ENCODE measurements around the gene CAMKMT. TPM values are rescaled to one million over a fixed set of nuclear protein-coding genes. Genes with fewer than 3 reads are reported as not detected.

Gene CAMKMT
- total and polyA plus RNA-seq, 7 donors: 6.1 to 15.6 (median 11.6) TPM

GRCh38 chr2:44360749-44361329 is 908 bp upstream of the CAMKMT start:
- TF ChIP-seq POLR2AphosphoS5 (IDR thresholded peaks at IDR 0.05) (no peak), EP300 (IDR thresholded peaks at IDR 0.05) (no peak), CTCF (IDR thresholded peaks at IDR 0.05) (no peak), POLR2A (IDR thresholded peaks at IDR 0.05) (no peak)
- Histone ChIP-seq H3K27ac (peak overlapping the region; percentile 86 to 95 (median 91)), H3K4me1 (peaks cover 0 to 38% (median 27%) of the 10 kb centered on the region in 4 donors), H3K4me3 (peak overlapping the region; percentile 82 to 98 (median 92)), H3K9me3 (no peaks in the 10 kb centered on the region), H3K27me3 (no peaks in the 10 kb centered on the region), H3K36me3 (no peaks in the 10 kb centered on the region)
- intact Hi-C loops (cut with DNase I): loop anchor here (2.0 to 10.0 kb wide), 4 partner anchors 116 to 364 kb away; partner anchors contain the start of genes LRPPRC and PPM1B
- DNase-seq: no peak
- WGBS, 2 donors: 1 to 5% methylated on average over 19 of the region's 19 CpGs

- 0 to 1% methylated on average over 32 of the region's 32 CpGs for WGBS, 2 donors
- peak overlapping the region; percentile 86 to 95 (median 91) for H3K27ac ChIP-seq
- no peaks in the 10 kb centered on the region for H3K27me3 ChIP-seq
- peak overlapping the region; percentile 82 to 98 (median 92) for H3K4me3 ChIP-seq
- no peaks in the 10 kb centered on the region for H3K36me3 ChIP-seq
- TF ChIP-seq EP300 (IDR thresholded peaks at IDR 0.05) (no peak), POLR2A (IDR thresholded peaks at IDR 0.05) (no peak), CTCF (IDR thresholded peaks at IDR 0.05) (no peak), POLR2AphosphoS5 (IDR thresholded peaks at IDR 0.05) (no peak)
- DNase-seq: peak; percentile 76
- intact Hi-C loops (cut with DNase I): loop anchor here (5.0 to 10.0 kb wide), 3 partner anchors 118 to 365 kb away; partner anchors contain the start of gene LRPPRC
- no peaks in the 10 kb centered on the region for H3K9me3 ChIP-seq
- peaks cover 0 to 38% (median 27%) of the 10 kb centered on the region in 4 donors for H3K4me1 ChIP-seq
These were observed 664 bp downstream of the CAMKMT start for GRCh38 chr2:44362207-44363015.

- no peak overlapping the region for H3K27ac ChIP-seq
- WGBS, 2 donors: 96 to 97% methylated on average over 3 of the region's 3 CpGs
- H3K4me3 ChIP-seq: no peak overlapping the region
- TF ChIP-seq EP300 (IDR thresholded peaks at IDR 0.05) (no peak), CTCF (IDR thresholded peaks at IDR 0.05) (no peak), POLR2A (IDR thresholded peaks at IDR 0.05) (no peak), POLR2AphosphoS5 (IDR thresholded peaks at IDR 0.05) (no peak)
- no peaks in the 10 kb centered on the region for H3K9me3 ChIP-seq
- H3K36me3 ChIP-seq: no peaks in the 10 kb centered on the region
- H3K27me3 ChIP-seq: no peaks in the 10 kb centered on the region
- intact Hi-C loops (cut with DNase I): loop anchor here (5.0 to 10.0 kb wide), 3 partner anchors 120 to 367 kb away; partner anchors contain the start of gene LRPPRC
- H3K4me1 ChIP-seq: peaks cover 0 to 20% (median 15%) of the 10 kb centered on the region in 4 donors
- DNase-seq: no peak
These were observed 2.9 kb downstream of the CAMKMT start for GRCh38 chr2:44364604-44365003.

GRCh38 chr2:44367591-44367990 is 5.8 kb downstream of the CAMKMT start:
- TF ChIP-seq EP300 (IDR thresholded peaks at IDR 0.05) (no peak), POLR2A (IDR thresholded peaks at IDR 0.05) (no peak), POLR2AphosphoS5 (IDR thresholded peaks at IDR 0.05) (no peak), CTCF (IDR thresholded peaks at IDR 0.05) (no peak)
- H3K4me3 ChIP-seq: no peak overlapping the region
- peaks cover 0 to 2% (median 0%) of the 10 kb centered on the region in 4 donors for H3K9me3 ChIP-seq
- H3K4me1 ChIP-seq: peaks cover 0 to 7% (median 4%) of the 10 kb centered on the region in 4 donors
- no peaks in the 10 kb centered on the region for H3K36me3 ChIP-seq
- no peaks in the 10 kb centered on the region for H3K27me3 ChIP-seq
- H3K27ac ChIP-seq: no peak overlapping the region
- 88 to 94% methylated on average over 1 of the region's 1 CpG for WGBS, 2 donors
- intact Hi-C loops (cut with DNase I): loop anchor here (10.0 kb wide), 1 partner anchor 123 kb away; no protein-coding TSS in a partner anchor
- no peak for DNase-seq
